Measurements from ENCODE around the gene ESR1.
A peak's percentile ranks its signal among the peaks of the same experiment; 100 is the strongest.

The ESR1 gene

DNA sequence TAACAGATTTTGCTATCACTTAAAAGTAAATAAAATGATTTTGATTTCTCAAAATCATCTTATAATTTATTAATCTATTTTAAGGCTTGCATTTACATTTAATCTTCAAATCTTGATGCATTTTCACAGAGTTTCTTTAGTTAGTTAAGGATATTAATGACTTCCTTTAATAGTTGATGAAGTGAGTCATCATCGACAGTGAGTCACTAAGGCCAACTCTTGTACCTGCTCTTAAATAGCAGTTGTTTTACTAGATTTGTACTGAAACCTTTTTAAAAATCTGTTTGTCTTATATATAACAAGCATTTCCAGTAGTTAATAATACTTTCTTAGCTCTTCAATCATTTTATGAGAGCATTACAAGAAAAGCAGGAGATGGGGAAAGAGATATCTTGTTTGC is 191.7 kb downstream of the ESR1 start:
- no peaks in the 10 kb centered on the region for H3K36me3 ChIP-seq (ENCODE audit: insufficient read depth)
- H3K27me3 ChIP-seq (ENCODE audit: insufficient read depth, low read depth) = no peaks in the 10 kb centered on the region
- peaks cover 30% of the 10 kb centered on the region for H3K4me1 ChIP-seq (ENCODE audit: low read depth, poor library complexity, severe bottlenecking)
- H2AFZ ChIP-seq (ENCODE audit: low read depth) = no peak overlapping the region
- no peak overlapping the region for H3K27ac ChIP-seq
- TF ChIP-seq, protein P1, sequence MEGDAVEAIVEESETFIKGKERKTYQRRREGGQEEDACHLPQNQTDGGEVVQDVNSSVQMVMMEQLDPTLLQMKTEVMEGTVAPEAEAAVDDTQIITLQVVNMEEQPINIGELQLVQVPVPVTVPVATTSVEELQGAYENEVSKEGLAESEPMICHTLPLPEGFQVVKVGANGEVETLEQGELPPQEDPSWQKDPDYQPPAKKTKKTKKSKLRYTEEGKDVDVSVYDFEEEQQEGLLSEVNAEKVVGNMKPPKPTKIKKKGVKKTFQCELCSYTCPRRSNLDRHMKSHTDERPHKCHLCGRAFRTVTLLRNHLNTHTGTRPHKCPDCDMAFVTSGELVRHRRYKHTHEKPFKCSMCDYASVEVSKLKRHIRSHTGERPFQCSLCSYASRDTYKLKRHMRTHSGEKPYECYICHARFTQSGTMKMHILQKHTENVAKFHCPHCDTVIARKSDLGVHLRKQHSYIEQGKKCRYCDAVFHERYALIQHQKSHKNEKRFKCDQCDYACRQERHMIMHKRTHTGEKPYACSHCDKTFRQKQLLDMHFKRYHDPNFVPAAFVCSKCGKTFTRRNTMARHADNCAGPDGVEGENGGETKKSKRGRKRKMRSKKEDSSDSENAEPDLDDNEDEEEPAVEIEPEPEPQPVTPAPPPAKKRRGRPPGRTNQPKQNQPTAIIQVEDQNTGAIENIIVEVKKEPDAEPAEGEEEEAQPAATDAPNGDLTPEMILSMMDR (conservative IDR thresholded peaks at IDR 0.05; ENCODE audit: low read depth, low read length) = no peak
- H4K20me1 ChIP-seq (ENCODE audit: insufficient read depth) = no peaks in the 10 kb centered on the region; the same call in 1 of the 2 replicates
- no peak overlapping the region for H3K9ac ChIP-seq
- no peak overlapping the region for H3K4me2 ChIP-seq
- H3K79me2 ChIP-seq (ENCODE audit: insufficient read depth, low read depth) = no peaks in the 10 kb centered on the region
- no peak overlapping the region for H3K4me3 ChIP-seq (IDR thresholded peaks at IDR 0.05; ENCODE audit: insufficient read depth, low read depth, low read length)

DNA sequence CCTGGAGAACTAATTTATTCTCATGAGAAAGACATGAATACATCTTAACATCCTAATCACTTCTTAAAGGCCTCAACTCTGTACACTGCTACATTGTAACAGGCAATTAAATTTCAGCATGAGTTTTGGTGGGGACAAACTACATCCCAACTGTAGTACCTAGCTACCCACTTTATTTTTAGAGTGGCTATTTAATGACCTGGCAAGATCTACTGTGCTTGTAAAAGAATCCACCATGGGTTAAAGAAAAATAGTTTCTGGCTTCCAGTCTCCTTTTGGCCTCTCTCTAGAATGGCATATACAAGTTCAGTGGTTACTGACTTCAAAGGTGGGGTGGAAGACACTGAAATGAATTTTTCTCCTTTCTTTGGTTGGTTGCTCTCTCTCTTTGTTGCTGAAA is 193.9 kb downstream of the ESR1 start:
- H3K27me3 ChIP-seq (ENCODE audit: insufficient read depth, low read depth) = no peaks in the 10 kb centered on the region
- peaks cover 3% of the 10 kb centered on the region for H4K20me1 ChIP-seq (ENCODE audit: insufficient read depth)
- H3K4me2 ChIP-seq = no peak overlapping the region
- no peak overlapping the region for H3K4me3 ChIP-seq (IDR thresholded peaks at IDR 0.05; ENCODE audit: insufficient read depth, low read depth, low read length)
- H3K9ac ChIP-seq = no peak overlapping the region
- H2AFZ ChIP-seq (ENCODE audit: low read depth) = no peak overlapping the region
- no peak overlapping the region for H3K27ac ChIP-seq
- TF ChIP-seq, protein P1 (conservative IDR thresholded peaks at IDR 0.05; ENCODE audit: low read depth, low read length) = no peak
- H3K36me3 ChIP-seq (ENCODE audit: insufficient read depth) = no peaks in the 10 kb centered on the region
- H3K4me1 ChIP-seq (ENCODE audit: low read depth, poor library complexity, severe bottlenecking) = peaks cover 51% of the 10 kb centered on the region
- H3K79me2 ChIP-seq (ENCODE audit: insufficient read depth, low read depth) = no peaks in the 10 kb centered on the region

DNA sequence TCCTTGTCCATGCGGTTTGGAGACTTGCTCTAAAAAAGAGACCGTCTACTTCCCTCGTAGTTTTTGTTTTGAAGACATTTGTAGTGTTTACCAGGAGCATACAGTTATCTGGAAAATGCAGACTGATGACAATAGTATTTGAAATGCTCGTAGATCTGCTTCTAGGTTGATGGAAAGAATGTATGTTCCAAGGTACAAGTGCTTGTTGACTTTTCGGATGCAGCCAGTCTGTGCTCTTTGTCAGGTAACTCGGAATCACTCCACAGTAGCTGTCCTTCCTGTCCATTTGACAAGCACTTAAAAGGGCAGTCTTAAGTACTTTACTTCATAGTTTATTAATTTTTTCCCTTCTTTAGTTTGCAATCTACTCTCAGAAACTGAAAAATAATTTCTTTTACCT is 194.8 kb downstream of the ESR1 start:
- H3K4me3 ChIP-seq (IDR thresholded peaks at IDR 0.05; ENCODE audit: insufficient read depth, low read depth, low read length) = no peak overlapping the region
- H4K20me1 ChIP-seq (ENCODE audit: insufficient read depth) = peaks cover 3% of the 10 kb centered on the region
- H3K4me1 ChIP-seq (ENCODE audit: low read depth, poor library complexity, severe bottlenecking) = peaks cover 51% of the 10 kb centered on the region
- no peak overlapping the region for H3K27ac ChIP-seq
- no peak overlapping the region for H3K9ac ChIP-seq
- no peaks in the 10 kb centered on the region for H3K79me2 ChIP-seq (ENCODE audit: insufficient read depth, low read depth)
- no peaks in the 10 kb centered on the region for H3K36me3 ChIP-seq (ENCODE audit: insufficient read depth)
- no peak overlapping the region for H2AFZ ChIP-seq (ENCODE audit: low read depth)
- H3K27me3 ChIP-seq (ENCODE audit: insufficient read depth, low read depth) = no peaks in the 10 kb centered on the region
- TF ChIP-seq, protein P1 (conservative IDR thresholded peaks at IDR 0.05; ENCODE audit: low read depth, low read length) = no peak
- H3K4me2 ChIP-seq = no peak overlapping the region

- peaks cover 3% of the 10 kb centered on the region for H4K20me1 ChIP-seq (ENCODE audit: insufficient read depth)
- H3K4me2 ChIP-seq = peak overlapping the region; percentile 58
- TF ChIP-seq, protein P1 (conservative IDR thresholded peaks at IDR 0.05; ENCODE audit: low read depth, low read length) = no peak
- no peak overlapping the region for H3K9ac ChIP-seq
- H3K4me3 ChIP-seq (IDR thresholded peaks at IDR 0.05; ENCODE audit: insufficient read depth, low read depth, low read length) = no peak overlapping the region
- no peaks in the 10 kb centered on the region for H3K27me3 ChIP-seq (ENCODE audit: insufficient read depth, low read depth)
- H3K79me2 ChIP-seq (ENCODE audit: insufficient read depth, low read depth) = no peaks in the 10 kb centered on the region
- H3K27ac ChIP-seq = peak overlapping the region; percentile 11; the same call in 1 of the 2 replicates
- no peak overlapping the region for H2AFZ ChIP-seq (ENCODE audit: low read depth)
- H3K4me1 ChIP-seq (ENCODE audit: low read depth, poor library complexity, severe bottlenecking) = peaks cover 51% of the 10 kb centered on the region
- H3K36me3 ChIP-seq (ENCODE audit: insufficient read depth) = no peaks in the 10 kb centered on the region
These were observed 196.6 kb downstream of the ESR1 start for GRCh38 chr6:152004036-152004566.

Measured in KMS-11 (cell line).